ENCODE measurements around the gene P3H2.

The P3H2 gene

GRCh38 chr3:190092250-190092649 lies 28.4 kb downstream of the P3H2 start:
- TF ChIP-seq, protein P1, sequence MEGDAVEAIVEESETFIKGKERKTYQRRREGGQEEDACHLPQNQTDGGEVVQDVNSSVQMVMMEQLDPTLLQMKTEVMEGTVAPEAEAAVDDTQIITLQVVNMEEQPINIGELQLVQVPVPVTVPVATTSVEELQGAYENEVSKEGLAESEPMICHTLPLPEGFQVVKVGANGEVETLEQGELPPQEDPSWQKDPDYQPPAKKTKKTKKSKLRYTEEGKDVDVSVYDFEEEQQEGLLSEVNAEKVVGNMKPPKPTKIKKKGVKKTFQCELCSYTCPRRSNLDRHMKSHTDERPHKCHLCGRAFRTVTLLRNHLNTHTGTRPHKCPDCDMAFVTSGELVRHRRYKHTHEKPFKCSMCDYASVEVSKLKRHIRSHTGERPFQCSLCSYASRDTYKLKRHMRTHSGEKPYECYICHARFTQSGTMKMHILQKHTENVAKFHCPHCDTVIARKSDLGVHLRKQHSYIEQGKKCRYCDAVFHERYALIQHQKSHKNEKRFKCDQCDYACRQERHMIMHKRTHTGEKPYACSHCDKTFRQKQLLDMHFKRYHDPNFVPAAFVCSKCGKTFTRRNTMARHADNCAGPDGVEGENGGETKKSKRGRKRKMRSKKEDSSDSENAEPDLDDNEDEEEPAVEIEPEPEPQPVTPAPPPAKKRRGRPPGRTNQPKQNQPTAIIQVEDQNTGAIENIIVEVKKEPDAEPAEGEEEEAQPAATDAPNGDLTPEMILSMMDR (IDR thresholded peaks at IDR 0.05): no peak

- TF ChIP-seq, protein P1 (IDR thresholded peaks at IDR 0.05): no peak
Observed at GRCh38 chr3:190089711-190090110, 31.0 kb downstream of the P3H2 start.

- TF ChIP-seq, protein P1 (IDR thresholded peaks at IDR 0.05): no peak
Observed at GRCh38 chr3:190088890-190089289, 31.8 kb downstream of the P3H2 start.

DNA sequence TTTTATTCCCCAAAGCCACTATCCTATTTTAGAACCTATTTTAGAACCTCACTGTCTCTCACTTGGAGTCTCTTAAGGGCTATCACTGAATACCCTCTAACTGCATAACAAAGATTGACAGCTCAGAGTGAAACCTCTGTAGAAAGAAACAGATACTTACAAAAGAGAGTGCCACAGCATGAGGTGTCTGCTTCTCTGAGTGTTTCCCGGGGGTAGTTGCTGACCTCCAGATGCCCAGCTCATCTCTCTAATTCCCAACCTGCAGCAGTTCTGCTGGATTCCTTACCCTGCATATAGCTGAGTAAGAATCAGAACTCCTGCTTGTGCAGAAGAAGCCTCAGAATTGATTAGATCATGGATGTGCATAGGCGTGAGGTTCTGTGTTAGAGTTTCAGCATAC lies 34.5 kb downstream of the P3H2 start:
- TF ChIP-seq, protein P1 (IDR thresholded peaks at IDR 0.05): no peak

GRCh38 chr3:190084983-190085382 lies 35.7 kb downstream of the P3H2 start:
- TF ChIP-seq, protein P1 (IDR thresholded peaks at IDR 0.05): no peak

DNA sequence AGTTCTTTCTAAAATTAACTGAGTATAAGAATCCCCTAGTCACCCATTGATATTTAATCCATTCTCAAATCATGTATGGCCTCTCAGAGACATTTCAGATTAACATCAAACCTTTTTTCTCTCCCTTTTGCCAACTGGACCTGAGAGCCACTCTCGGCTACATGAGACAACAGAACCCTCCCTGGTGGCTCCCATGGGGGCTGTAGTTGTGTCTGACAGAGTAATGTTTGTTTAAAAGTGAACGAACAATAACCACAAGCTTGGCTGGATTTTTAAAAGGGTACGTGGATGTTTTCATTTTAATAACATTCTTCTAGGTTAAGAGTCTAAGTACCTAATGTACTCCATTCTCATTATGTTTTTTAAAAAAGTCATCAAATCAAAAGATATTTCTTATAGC lies 37.1 kb downstream of the P3H2 start:
- TF ChIP-seq, protein P1 (IDR thresholded peaks at IDR 0.05): no peak

DNA sequence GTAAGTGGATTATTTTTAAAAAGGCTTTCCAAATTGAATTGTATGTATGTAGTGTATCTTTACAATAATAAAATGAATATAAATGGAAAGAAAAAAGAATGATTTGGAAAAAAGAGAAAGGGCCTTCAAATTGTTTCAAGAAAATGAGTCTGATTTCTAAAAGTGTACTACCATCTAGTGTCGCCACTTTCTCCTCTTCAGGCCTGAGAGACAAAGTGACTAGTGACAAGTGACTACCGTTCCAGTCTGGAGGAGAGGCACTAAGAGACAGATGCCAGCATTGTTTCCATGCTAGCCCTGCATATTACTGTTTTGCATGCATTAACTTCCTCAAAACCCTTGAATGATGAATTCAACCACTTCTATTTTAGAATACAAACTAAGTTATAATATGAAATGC lies 39.3 kb downstream of the P3H2 start:
- TF ChIP-seq, protein P1 (IDR thresholded peaks at IDR 0.05): no peak

DNA sequence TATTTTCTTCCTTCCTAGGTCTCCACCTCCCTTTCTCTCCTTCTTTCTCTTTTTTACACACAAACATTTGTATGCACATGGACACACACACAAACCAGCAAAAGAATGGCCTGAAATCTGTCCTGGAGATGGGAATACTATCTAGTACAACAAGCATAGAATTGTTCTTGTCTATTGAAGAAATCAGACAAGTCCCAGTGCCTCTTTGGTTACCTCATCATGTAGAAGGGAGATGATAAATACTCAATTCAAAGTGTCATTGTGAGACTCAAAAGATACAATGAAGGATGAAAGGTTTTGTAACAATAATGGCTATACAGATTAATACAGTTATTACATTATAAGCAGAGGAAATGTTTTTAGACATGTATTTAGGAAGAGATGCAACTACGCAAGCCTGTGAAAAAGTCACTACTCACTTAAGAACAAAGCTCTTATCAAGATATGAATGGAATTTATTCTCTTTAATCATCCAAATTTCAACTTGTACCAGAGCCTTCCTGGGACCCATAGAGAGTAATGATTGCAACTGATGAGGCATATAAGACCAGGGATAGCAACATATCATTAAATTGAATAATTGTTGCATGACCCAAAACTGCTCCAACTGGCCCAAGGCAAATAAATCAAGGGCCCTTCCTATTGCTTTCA lies 43.2 kb downstream of the P3H2 start:
- TF ChIP-seq, protein P1 (IDR thresholded peaks at IDR 0.05): no peak

Measured in LNCAP (cell line).